GM13977 (cell line): Measurements from ENCODE around the gene CADM2.
"Not testable (repeated sequence)": the region's sequence is repeated elsewhere in the genome, so short reads cannot be mapped to it uniquely, and the experiment has no call there.

Experiments used
- DNase-seq: peaks from one replicate; pipeline ENCODE4 v3.0.0; 2012; ENCODE audit warnings: low spot score
- in situ Hi-C: fragments of 300-500 bp; cut with MboI; formaldehyde crosslinking; loops from one replicate; pipeline ENCODE4 v1.12.0; 2022; ENCODE audit warnings: low sequenced_read_pairs, low pct_unique_long_range_greater_than_20kb, mixed read lengths, inconsistent platforms; ENCODE audit not compliant: unreplicated experiment
- TF ChIP-seq, protein P1 (sequence below): IDR thresholded peaks from 2 replicates; pipeline ENCODE4 v1.5.1; 2012; ENCODE audit warnings: mild to moderate bottlenecking, control low read depth; ENCODE audit not compliant: insufficient read depth; ENCODE audit errors: extremely low read depth, missing control alignments

The CADM2 gene

DNA sequence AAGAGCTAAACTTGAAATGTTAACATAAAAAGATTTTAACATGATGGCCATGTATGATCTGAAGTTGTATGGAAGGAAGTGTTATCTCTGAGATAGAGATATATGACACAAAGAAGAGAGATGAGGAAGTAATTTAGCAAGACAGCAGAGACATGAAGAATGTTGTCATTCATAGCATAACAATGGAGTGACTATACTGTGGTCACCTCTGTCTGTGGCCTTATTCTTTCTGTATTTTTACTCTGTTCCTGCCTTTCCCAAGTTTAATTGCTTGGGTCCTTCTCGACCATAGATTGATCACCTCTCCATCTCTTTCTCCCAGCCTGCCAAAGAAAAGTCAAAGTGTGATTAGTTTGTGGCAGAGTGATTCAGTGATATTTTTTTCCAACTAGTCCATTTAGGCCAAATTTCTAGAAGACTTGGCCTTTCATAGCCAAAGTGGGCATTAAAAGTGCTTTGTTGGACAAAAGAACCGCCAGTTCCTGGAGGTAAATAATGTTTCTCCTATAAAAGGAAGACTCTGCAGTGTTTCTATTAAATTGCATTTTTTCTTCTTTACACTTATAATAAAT, 711.9 kb downstream of the CADM2 start:
- in situ Hi-C loops, result no loop called here
- TF ChIP-seq, protein P1, sequence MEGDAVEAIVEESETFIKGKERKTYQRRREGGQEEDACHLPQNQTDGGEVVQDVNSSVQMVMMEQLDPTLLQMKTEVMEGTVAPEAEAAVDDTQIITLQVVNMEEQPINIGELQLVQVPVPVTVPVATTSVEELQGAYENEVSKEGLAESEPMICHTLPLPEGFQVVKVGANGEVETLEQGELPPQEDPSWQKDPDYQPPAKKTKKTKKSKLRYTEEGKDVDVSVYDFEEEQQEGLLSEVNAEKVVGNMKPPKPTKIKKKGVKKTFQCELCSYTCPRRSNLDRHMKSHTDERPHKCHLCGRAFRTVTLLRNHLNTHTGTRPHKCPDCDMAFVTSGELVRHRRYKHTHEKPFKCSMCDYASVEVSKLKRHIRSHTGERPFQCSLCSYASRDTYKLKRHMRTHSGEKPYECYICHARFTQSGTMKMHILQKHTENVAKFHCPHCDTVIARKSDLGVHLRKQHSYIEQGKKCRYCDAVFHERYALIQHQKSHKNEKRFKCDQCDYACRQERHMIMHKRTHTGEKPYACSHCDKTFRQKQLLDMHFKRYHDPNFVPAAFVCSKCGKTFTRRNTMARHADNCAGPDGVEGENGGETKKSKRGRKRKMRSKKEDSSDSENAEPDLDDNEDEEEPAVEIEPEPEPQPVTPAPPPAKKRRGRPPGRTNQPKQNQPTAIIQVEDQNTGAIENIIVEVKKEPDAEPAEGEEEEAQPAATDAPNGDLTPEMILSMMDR, result no peak
- no peak for DNase-seq

DNA sequence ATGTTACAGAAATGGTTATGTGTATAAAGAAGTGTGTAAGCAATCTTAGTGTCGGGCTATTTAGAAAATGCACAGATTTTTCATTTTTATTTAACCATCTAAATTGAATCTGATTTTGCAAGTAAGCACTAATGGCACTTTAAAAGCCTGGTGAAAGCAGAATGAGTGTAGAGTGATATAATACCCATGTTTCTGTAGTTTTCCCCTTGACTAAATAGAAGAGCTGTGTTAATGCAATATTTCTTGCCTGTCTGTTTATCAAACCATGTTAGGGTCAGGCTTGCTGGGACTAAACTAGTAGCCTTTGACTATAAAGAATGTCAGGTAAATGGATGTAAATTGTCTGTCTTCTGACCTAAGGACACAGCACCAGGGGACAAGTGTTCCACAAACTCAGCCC, 714.0 kb downstream of the CADM2 start:
- no peak for DNase-seq
- TF ChIP-seq, protein P1, result no peak
- in situ Hi-C loops, result no loop called here

DNA sequence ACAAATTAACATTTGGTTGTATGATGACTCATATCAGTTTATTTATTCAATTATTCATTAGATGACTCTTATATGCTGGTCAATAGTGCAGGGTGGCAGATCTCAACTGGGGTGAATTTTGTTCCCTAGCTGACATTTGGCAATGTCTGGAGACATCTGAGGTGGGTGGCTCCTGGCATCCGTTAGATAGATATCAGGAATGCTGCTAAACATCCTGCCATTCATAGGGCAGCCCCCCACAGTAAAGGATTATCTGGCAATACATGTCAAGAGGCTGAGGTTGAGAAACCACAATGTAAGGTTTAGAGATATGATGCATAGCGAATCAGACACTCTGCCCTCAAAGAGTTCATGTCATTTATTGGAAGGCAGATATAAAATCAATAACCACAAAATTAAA, 719.9 kb downstream of the CADM2 start:
- no peak for DNase-seq
- in situ Hi-C loops, result no loop called here
- TF ChIP-seq, protein P1, result no peak

DNA sequence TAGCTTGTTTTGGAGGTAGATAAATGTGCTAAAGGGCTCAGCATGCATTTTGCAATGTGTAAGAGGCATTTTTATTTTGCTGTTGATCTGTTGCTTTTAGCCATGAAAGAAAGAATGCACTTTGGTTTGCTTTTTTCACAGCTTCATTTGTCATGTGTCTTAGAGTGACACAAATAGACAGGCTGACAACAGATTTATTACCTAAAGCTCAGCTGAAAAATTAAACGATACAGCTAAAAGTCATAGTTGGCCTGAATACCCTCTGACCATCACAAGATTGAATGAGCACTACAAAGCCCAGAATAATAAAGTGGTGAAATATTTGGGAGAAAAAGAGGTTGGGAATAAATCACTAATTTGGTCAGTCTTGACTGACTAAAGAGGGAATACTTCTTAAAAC, 723.1 kb downstream of the CADM2 start:
- TF ChIP-seq, protein P1, result no peak
- in situ Hi-C loops, result no loop called here
- DNase-seq, result no peak

DNA sequence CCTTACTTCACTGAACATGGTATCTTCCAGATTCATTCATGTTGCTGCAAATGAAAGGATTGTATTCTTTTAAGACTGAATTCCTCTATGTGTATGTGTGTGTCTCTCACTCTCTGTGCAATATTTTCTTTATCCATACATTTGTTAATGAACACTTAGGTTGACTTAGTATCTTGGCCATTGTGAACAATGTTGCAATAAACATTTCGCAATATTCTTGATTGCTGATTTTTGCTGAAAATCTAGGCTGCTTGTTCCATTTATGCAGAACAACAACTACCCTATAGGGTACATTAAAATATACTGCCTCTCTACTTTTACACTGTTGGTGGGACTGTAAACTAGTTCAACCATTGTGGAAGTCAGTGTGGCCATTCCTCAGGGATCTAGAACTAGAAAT, 732.4 kb downstream of the CADM2 start:
- DNase-seq, result no peak
- TF ChIP-seq, protein P1, result no peak
- in situ Hi-C loops, result no loop called here

DNA sequence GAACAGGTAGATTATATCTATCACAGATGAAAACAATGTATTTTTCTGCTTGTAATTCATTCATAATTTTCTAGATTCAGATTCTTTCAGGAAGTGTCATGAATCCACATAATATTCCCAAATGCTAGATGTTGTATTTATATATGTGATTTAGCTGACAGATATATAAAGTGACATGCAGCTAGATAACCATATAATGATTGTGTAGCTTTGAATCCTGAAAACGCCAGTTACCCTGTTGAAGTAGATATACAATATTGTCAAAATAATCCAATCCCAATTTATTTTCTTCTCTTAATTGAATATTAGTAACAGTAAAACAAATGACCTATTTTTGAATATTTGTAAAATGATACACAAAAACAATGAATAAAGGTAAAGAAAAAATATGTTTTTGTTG, 738.4 kb downstream of the CADM2 start:
- no peak for DNase-seq
- in situ Hi-C loops, result no loop called here
- TF ChIP-seq, protein P1, result no peak

DNA sequence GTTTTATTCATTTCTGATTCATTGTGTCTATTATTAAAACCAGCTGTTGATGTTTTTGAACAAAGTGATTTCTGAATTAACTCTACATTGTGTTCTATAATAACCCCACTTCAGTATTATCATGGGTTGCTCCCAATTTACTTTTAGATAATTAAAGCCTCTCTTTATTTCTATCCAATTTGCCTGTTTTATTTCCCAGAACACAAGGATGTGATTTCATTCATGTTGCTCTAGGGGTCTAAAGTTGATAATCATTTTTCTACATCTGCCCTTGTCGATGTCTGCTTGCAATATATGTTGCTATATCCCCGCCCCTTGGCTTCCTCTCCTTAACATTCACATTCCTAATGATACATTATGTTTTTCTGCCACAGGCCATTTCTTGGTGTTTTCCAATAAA, 747.3 kb downstream of the CADM2 start:
- in situ Hi-C loops, result no loop called here
- TF ChIP-seq, protein P1, result no peak
- no peak for DNase-seq

DNA sequence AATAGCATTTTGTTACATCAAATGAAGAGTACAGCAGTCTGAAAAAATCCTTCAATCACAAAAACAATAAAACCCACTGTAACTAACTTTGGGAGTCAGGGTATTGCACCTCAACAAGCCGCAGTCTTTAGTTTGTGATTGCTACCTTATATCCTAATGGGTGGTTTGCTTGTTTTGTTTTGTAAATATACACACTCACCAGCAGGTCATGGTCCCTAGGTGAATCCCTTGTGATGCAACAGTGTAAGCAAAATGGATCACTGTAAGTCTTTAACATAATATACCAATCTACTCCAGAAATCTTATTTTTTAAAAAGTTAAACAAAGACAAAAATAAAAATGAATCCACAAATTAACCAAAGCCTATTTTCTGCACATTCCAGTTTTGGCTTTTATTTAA, 749.5 kb downstream of the CADM2 start:
- in situ Hi-C loops, DNase-seq: not testable (repeated sequence)
